CD4-positive, alpha-beta memory T cell (primary cell): ENCODE measurements around the gene TCF12. TPM values are rescaled to one million over a fixed set of nuclear protein-coding genes. Genes with fewer than 3 reads are reported as not detected.
A peak's percentile ranks its signal among the peaks of the same experiment; 100 is the strongest.

ENCODE experiments used
- CTCF ChIA-PET: fragments of 350-600 bp; sonication (Branson Sonifier 250); formaldehyde crosslinking; loops from one replicate; lab custom pipeline; 2021; ENCODE audit warnings: inconsistent platforms; ENCODE audit not compliant: partially characterized antibody; lab: Charles Lee
- POLR2A ChIA-PET: fragments of 350-600 bp; sonication (Branson Sonifier 250); formaldehyde crosslinking; loops from one replicate; lab custom pipeline; 2021; ENCODE audit not compliant: partially characterized antibody; lab: Charles Lee
- DNase-seq, 5 donors: peaks; one replicate each; pipeline versions ENCODE4 v3.0.0 to v3.0.0-alpha.2; 2020 to 2022; ENCODE audit warnings: mixed read lengths in 1 of 5
- H3K27ac ChIP-seq: one replicate; pipeline ENCODE4 v1.7.0; 2013; ENCODE audit warnings: low read depth, low read length
- H3K27me3 ChIP-seq: 2 replicates; pipeline ENCODE4 v1.7.0; 2013; ENCODE audit warnings: mild to moderate bottlenecking, low read length, moderate library complexity; ENCODE audit not compliant: insufficient read depth
- H3K36me3 ChIP-seq: 2 replicates; pipeline ENCODE4 v1.7.0; 2013; ENCODE audit warnings: mild to moderate bottlenecking, low read length, moderate library complexity; ENCODE audit not compliant: insufficient read depth
- H3K4me1 ChIP-seq: 2 replicates; pipeline ENCODE4 v1.7.0; 2013; ENCODE audit warnings: mild to moderate bottlenecking, low read length, moderate library complexity; ENCODE audit not compliant: insufficient read depth
- H3K4me3 ChIP-seq, 2 donors: one replicate each; pipeline ENCODE4 v1.7.0; 2013; ENCODE audit warnings: low read length in 2 of 2, mild to moderate bottlenecking in 1 of 2
- H3K9me3 ChIP-seq, 2 donors: one replicate each; pipeline ENCODE4 v1.7.0; 2013; ENCODE audit warnings: low read length in 2 of 2, control low read depth in 1 of 2; ENCODE audit not compliant: control insufficient read depth in 1 of 2
- H3K27ac Mint-ChIP-seq, 7 donors: one replicate each; pipeline ENCODE4 v1.8.0; 2020 to 2021; ENCODE audit warnings: mixed read lengths in 7 of 7, mild to moderate bottlenecking in 6 of 7, inconsistent platforms in 3 of 7, moderate library complexity in 3 of 7
- H3K27me3 Mint-ChIP-seq, 2 donors: one replicate each; pipeline ENCODE4 v1.8.0; 2020 to 2021; ENCODE audit warnings: mixed read lengths in 2 of 2
- H3K36me3 Mint-ChIP-seq, 2 donors: one replicate each; pipeline ENCODE4 v1.8.0; 2020 to 2021; ENCODE audit warnings: mixed read lengths in 2 of 2, inconsistent platforms in 1 of 2, mild to moderate bottlenecking in 1 of 2
- H3K4me1 Mint-ChIP-seq, 4 donors: one replicate each; pipeline ENCODE4 v1.8.0; 2020 to 2021; ENCODE audit warnings: mixed read lengths in 4 of 4, mild to moderate bottlenecking in 1 of 4
- H3K4me3 Mint-ChIP-seq, 8 donors: one replicate each; pipeline ENCODE4 v1.8.0; 2020 to 2021; ENCODE audit warnings: mixed read lengths in 8 of 8, mild to moderate bottlenecking in 7 of 8, moderate library complexity in 6 of 8, inconsistent platforms in 3 of 8
- H3K9me3 Mint-ChIP-seq, 8 donors: one replicate each; pipeline ENCODE4 v1.8.0; 2020 to 2021; ENCODE audit warnings: mixed read lengths in 8 of 8, mild to moderate bottlenecking in 5 of 8, inconsistent platforms in 3 of 8, moderate library complexity in 1 of 8
- intact Hi-C: fragments of 100-400 bp; cut with micrococcal nuclease; formaldehyde crosslinking; loops from one replicate; pipeline ENCODE4 v1.15.1; 2023
- polyA plus RNA-seq, 2 donors: library from polyadenylated mRNA; unstranded; fragments of 300-500 nt; fragmentation: Illumina TruSeq; gene quantifications; one replicate each; pipeline ENCODE4 v1.2.3, GENCODE V29; 2021
- total RNA-seq, 2 experiments: library from RNA; stranded (reverse); gene quantifications; one replicate each; pipeline ENCODE4 v1.2.3, GENCODE V29; 2021

Gene TCF12
- total and polyA plus RNA-seq, 4 experiments from 2014 or later = 36.5 to 86.5 (median 68.4) TPM

- Histone ChIP-seq H3K4me1 (peaks cover 53% of the 10 kb centered on the region), H3K36me3 (no peaks in the 10 kb centered on the region), H3K27ac (peak overlapping the region; percentile 79), H3K9me3 (no peaks in the 10 kb centered on the region), H3K27me3 (no peaks in the 10 kb centered on the region), H3K4me3 (peak overlapping the region; percentile 80 to 82)
- ChIA-PET POLR2A (interaction anchor here (0.8 to 3.2 kb wide), 7 partner anchors 11 to 187 kb away, joined by 3 to 111 read pairs (median 4); partner anchors contain the start of gene ZNF280D), CTCF (interaction anchor here (2.7 kb wide), 1 partner anchor 28 kb away, joined by 16 read pairs; no protein-coding TSS in a partner anchor)
- Mint-ChIP-seq H3K27me3 (no peaks in the 10 kb centered on the region), H3K9me3 (no peaks in the 10 kb centered on the region), H3K4me3 (peak overlapping the region; percentile 85 to 96 (median 90)), H3K4me1 (peaks cover 39 to 65% (median 49%) of the 10 kb centered on the region in 4 donors), H3K36me3 (peaks cover 4 to 34% of the 10 kb centered on the region in 2 donors), H3K27ac (peak overlapping the region; percentile 84 to 92 (median 89))
- DNase-seq = no peak
- intact Hi-C loops = no loop called here
Measured at GRCh38 chr15:56920367-56920627, 1.9 kb downstream of the TCF12 start.

GRCh38 chr15:56923174-56923591, 4.7 kb downstream of the TCF12 start:
- H3K27ac ChIP-seq = no peak overlapping the region
- intact Hi-C loops = no loop called here
- peaks cover 42 to 66% (median 56%) of the 10 kb centered on the region in 4 donors for H3K4me1 Mint-ChIP-seq
- H3K9me3 Mint-ChIP-seq = no peaks in the 10 kb centered on the region
- H3K36me3 ChIP-seq = no peaks in the 10 kb centered on the region
- no peak for DNase-seq
- H3K4me3 Mint-ChIP-seq = peak overlapping the region in 2 of 8 donors; percentile 50 to 59
- peak overlapping the region in 2 of 7 donors; percentile 28 to 47 for H3K27ac Mint-ChIP-seq
- H3K36me3 Mint-ChIP-seq = peaks cover 19 to 41% of the 10 kb centered on the region in 2 donors
- H3K27me3 ChIP-seq = no peaks in the 10 kb centered on the region
- ChIA-PET CTCF (no interaction called here), POLR2A (interaction anchor here (1.2 kb wide), 1 partner anchor 36 kb away, joined by 3 read pairs; no protein-coding TSS in a partner anchor)
- H3K9me3 ChIP-seq = no peaks in the 10 kb centered on the region
- H3K4me3 ChIP-seq = no peak overlapping the region
- H3K4me1 ChIP-seq = peaks cover 51% of the 10 kb centered on the region
- H3K27me3 Mint-ChIP-seq = no peaks in the 10 kb centered on the region

DNA sequence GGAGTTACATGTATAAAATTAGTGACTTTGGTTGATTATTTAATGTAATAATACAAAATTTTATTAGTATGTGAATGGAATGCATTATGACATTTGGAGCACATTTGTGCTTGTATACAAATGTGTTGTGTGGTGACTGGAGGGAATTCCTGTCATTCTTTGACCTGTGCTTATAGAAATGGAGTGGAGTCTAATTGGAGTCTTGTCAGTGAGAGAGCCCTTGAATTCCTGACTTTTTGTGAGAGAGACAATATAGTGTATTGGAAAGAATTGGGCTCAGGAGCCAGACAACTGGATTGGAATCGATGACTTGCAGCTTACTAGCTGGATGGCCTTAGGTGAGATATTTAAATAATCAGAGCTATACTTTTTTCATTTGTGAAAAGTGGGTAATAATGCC, 9.4 kb downstream of the TCF12 start:
- Mint-ChIP-seq H3K36me3 (peaks cover 27 to 31% of the 10 kb centered on the region in 2 donors), H3K9me3 (no peaks in the 10 kb centered on the region), H3K4me3 (no peak overlapping the region), H3K27ac (peak overlapping the region in 1 of 7 donors; percentile 16), H3K27me3 (no peaks in the 10 kb centered on the region), H3K4me1 (peaks cover 53 to 85% (median 71%) of the 10 kb centered on the region in 4 donors)
- ChIA-PET POLR2A (interaction anchor here (0.6 to 2.0 kb wide), 2 partner anchors 10 to 40 kb away, joined by 3 to 12 read pairs; partner anchors contain the start of gene TCF12), CTCF (interaction anchor here (0.9 to 1.2 kb wide), 2 partner anchors 10 to 16 kb away, joined by 3 to 7 read pairs; partner anchors contain the start of gene TCF12)
- H3K27ac ChIP-seq = no peak overlapping the region
- H3K36me3 ChIP-seq = no peaks in the 10 kb centered on the region
- intact Hi-C loops = no loop called here
- peaks cover 58% of the 10 kb centered on the region for H3K4me1 ChIP-seq
- no peaks in the 10 kb centered on the region for H3K27me3 ChIP-seq
- DNase-seq = no peak
- H3K9me3 ChIP-seq = no peaks in the 10 kb centered on the region
- H3K4me3 ChIP-seq = no peak overlapping the region

DNA sequence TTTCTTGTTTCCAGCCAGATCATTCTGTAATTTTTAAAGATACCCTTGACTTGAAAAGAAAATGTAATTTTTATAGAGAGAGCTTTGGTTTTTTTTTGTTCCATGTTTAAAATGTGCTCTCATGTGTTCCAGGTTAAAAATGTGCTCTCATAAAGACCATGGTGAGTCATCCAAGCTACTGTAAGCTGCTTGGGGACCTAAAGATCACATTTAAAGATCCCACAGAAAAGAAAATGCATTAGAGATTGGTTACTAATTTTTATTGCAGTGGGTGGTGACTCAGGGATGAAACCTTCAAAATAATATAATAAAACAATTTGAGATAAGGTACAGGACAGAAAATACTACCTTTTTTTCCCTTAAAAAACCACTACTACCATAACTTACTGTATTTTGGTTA, 11.0 kb downstream of the TCF12 start:
- peaks cover 22 to 32% of the 10 kb centered on the region in 2 donors for H3K36me3 Mint-ChIP-seq

GRCh38 chr15:56929933-56930332, 11.5 kb downstream of the TCF12 start:
- peaks cover 40% of the 10 kb centered on the region for H3K4me1 ChIP-seq
- no peaks in the 10 kb centered on the region for H3K9me3 ChIP-seq
- peak overlapping the region in 3 of 8 donors; percentile 6 to 16 (median 14) for H3K4me3 Mint-ChIP-seq
- peaks cover 0 to 4% (median 0%) of the 10 kb centered on the region in 8 donors for H3K9me3 Mint-ChIP-seq
- H3K4me1 Mint-ChIP-seq = peaks cover 52 to 83% (median 68%) of the 10 kb centered on the region in 4 donors
- H3K36me3 Mint-ChIP-seq = peaks cover 22 to 37% of the 10 kb centered on the region in 2 donors
- ChIA-PET POLR2A (interaction anchor here (1.1 kb wide), 2 partner anchors 11 to 12 kb away, joined by 3 to 4 read pairs; partner anchors contain the start of gene TCF12), CTCF (interaction anchor here (1.4 kb wide), 1 partner anchor 12 kb away, joined by 7 read pairs; the partner anchor contains the start of gene TCF12)
- no peak overlapping the region for H3K27ac ChIP-seq
- H3K36me3 ChIP-seq = no peaks in the 10 kb centered on the region
- H3K27ac Mint-ChIP-seq = peak overlapping the region in 1 of 7 donors; percentile 24
- H3K27me3 Mint-ChIP-seq = no peaks in the 10 kb centered on the region
- intact Hi-C loops = no loop called here
- no peaks in the 10 kb centered on the region for H3K27me3 ChIP-seq
- DNase-seq = no peak
- H3K4me3 ChIP-seq = no peak overlapping the region

More for the DNA sequence above, 11.0 kb downstream of the TCF12 start:
- Histone ChIP-seq H3K4me1 (peaks cover 43% of the 10 kb centered on the region), H3K27me3 (no peaks in the 10 kb centered on the region), H3K36me3 (no peaks in the 10 kb centered on the region), H3K27ac (no peak overlapping the region), H3K9me3 (no peaks in the 10 kb centered on the region), H3K4me3 (no peak overlapping the region)
- Mint-ChIP-seq H3K27ac (no peak overlapping the region), H3K4me3 (no peak overlapping the region), H3K4me1 (peaks cover 52 to 82% (median 68%) of the 10 kb centered on the region in 4 donors), H3K9me3 (peaks cover 0 to 1% (median 0%) of the 10 kb centered on the region in 8 donors), H3K27me3 (no peaks in the 10 kb centered on the region)
- no peak for DNase-seq
- intact Hi-C loops = no loop called here
- ChIA-PET CTCF (interaction anchor here (1.4 kb wide), 1 partner anchor 12 kb away, joined by 7 read pairs; the partner anchor contains the start of gene TCF12), POLR2A (interaction anchor here (1.1 kb wide), 2 partner anchors 10 to 11 kb away, joined by 3 to 4 read pairs; partner anchors contain the start of gene TCF12)

DNA sequence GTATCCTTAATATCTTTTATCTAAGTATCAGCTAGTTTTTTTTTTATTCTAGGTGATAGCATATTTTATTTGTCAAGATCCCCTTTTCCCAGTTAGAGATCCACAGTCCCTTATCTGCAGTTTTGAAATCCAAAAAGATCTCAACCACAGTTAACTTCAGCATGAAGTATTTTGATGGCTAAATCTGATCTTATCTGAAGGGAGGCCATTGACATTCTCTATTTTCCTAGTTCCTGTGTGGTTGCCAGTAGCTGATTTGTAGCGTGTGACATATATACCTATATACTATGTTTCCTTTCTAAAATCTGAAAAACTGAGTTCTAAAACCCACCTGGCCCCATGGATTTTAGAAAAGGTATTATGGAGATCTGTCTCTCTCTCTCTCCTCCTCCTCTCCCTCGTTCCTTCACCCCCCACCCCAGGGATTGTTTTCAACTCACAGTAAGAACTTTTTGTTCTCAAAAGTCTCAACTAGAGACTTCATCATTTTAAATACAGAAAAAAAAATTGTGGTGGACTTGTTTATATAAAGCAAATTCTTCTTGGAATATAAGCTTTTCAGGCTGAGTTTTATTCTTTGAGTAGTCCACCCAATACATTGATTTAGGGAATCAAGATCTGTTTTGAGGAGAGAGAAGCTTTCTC, 12.3 kb downstream of the TCF12 start:
- H3K4me3 ChIP-seq = no peak overlapping the region
- Mint-ChIP-seq H3K9me3 (peaks cover 0 to 4% (median 0%) of the 10 kb centered on the region in 8 donors), H3K27me3 (no peaks in the 10 kb centered on the region), H3K4me1 (peaks cover 51 to 82% (median 69%) of the 10 kb centered on the region in 4 donors), H3K27ac (peak overlapping the region in 4 of 7 donors; percentile 3 to 61 (median 32)), H3K36me3 (peaks cover 25 to 42% of the 10 kb centered on the region in 2 donors), H3K4me3 (peak overlapping the region in 3 of 8 donors; percentile 18 to 42 (median 18))
- no peak overlapping the region for H3K27ac ChIP-seq
- peaks cover 40% of the 10 kb centered on the region for H3K4me1 ChIP-seq
- H3K27me3 ChIP-seq = no peaks in the 10 kb centered on the region
- intact Hi-C loops = no loop called here
- no peaks in the 10 kb centered on the region for H3K36me3 ChIP-seq
- H3K9me3 ChIP-seq = no peaks in the 10 kb centered on the region
- DNase-seq = no peak
- POLR2A ChIA-PET = interaction anchor here (2.7 kb wide), 1 partner anchor 12 kb away, joined by 17 read pairs; the partner anchor contains the start of gene TCF12
- CTCF ChIA-PET = no interaction called here
